Melanocyte of skin (primary cell): ENCODE results near the gene SH3BP2. TPM values are rescaled to one million over a fixed set of nuclear protein-coding genes. Genes with fewer than 3 reads are reported as not detected.

ENCODE experiments used
- total RNA-seq, 2 donors: library from RNA; depleted of rRNA; stranded (reverse); fragments of >200 nt; gene quantifications; 2 replicates each; pipeline ENCODE4 v1.2.3, GENCODE V29; 2012

The SH3BP2 gene
- 10 to 100 TPM; 28.6 to 28.9 TPM for total RNA-seq

GRCh38 chr4:2792711-2793585 lies at the start of gene SH3BP2:
SH3BP2 (plus strand) TSS chr4:2793085; CDS start chr4:2820618, 27,533 bp downstream.

GRCh38 chr4:2755821-2756690 lies 36.8 kb upstream of the SH3BP2 start, which contains the start of gene TNIP2:
TNIP2 (minus strand) TSS chr4:2756336; CDS start chr4:2756289, 47 bp downstream.

GRCh38 chr4:2843263-2843940 lies 50.5 kb downstream of the SH3BP2 start, which contains the start of gene ADD1:
ADD1 (plus strand) TSS chr4:2843844; CDS start chr4:2875916, 32,072 bp downstream.

Other genes starting within 250 kb of the SH3BP2 start
- 10 to 100 TPM; 32.7 to 44.3 TPM for gene TNIP2, start 36.7 kb upstream of the SH3BP2 start, total RNA-seq
- gene ADD1, start 50.8 kb downstream of the SH3BP2 start, total RNA-seq = 100 to 1,000 TPM; 155 to 202 TPM
- 10 to 100 TPM; 21.0 to 27.6 TPM for gene NOP14, start 170.3 kb downstream of the SH3BP2 start, total RNA-seq
- gene GRK4, start 170.5 kb downstream of the SH3BP2 start, total RNA-seq = 1 to 10 TPM; 3.3 to 3.8 TPM